Activated T-helper 1 cell treated with anti-CD3 and anti-CD28 coated beads, Interleukin-12 subunit alpha, Interleukin-12 subunit beta, Interleukin-2, Interleukin-4 antibody, amounts not matched to agents 30 ng/mL and 10 ng/mL and 1 ng/mL, durations not matched to agents 14 hours and 24 hours and 36 hours (primary cell): ENCODE measurements around the gene PLPP2. TPM values are rescaled to one million over a fixed set of nuclear protein-coding genes. Genes with fewer than 3 reads are reported as not detected.

Source experiments
- DNase-seq: peaks from one replicate; pipeline ENCODE4 v3.0.0; 2021; ENCODE audit warnings: low spot score
- H3K27ac Mint-ChIP-seq: one replicate; pipeline ENCODE4 v1.8.0; 2021; ENCODE audit warnings: mild to moderate bottlenecking, mixed read lengths
- H3K27me3 Mint-ChIP-seq: one replicate; pipeline ENCODE4 v1.8.0; 2022; ENCODE audit warnings: mild to moderate bottlenecking, moderate library complexity, mixed read lengths; ENCODE audit not compliant: insufficient read depth
- H3K36me3 Mint-ChIP-seq: one replicate; pipeline ENCODE4 v1.8.0; 2021; ENCODE audit warnings: low read depth, mixed read lengths
- H3K4me1 Mint-ChIP-seq: one replicate; pipeline ENCODE4 v1.8.0; 2021; ENCODE audit warnings: low read depth, mixed read lengths
- H3K4me3 Mint-ChIP-seq: one replicate; pipeline ENCODE4 v1.8.0; 2021; ENCODE audit warnings: mild to moderate bottlenecking, moderate library complexity, mixed read lengths
- H3K9me3 Mint-ChIP-seq: one replicate; pipeline ENCODE4 v1.8.0; 2021; ENCODE audit warnings: mixed read lengths
- intact Hi-C: fragments of 100-400 bp; cut with micrococcal nuclease; formaldehyde crosslinking; loops from one replicate; pipeline ENCODE4 v1.15.1; 2024
- total RNA-seq: library from RNA; stranded (reverse); gene quantifications from 2 replicates; pipeline ENCODE4 v1.2.3, GENCODE V29; 2022

Gene PLPP2
- total RNA-seq, 1 donor from 2014 or later: 0.16 TPM

DNA sequence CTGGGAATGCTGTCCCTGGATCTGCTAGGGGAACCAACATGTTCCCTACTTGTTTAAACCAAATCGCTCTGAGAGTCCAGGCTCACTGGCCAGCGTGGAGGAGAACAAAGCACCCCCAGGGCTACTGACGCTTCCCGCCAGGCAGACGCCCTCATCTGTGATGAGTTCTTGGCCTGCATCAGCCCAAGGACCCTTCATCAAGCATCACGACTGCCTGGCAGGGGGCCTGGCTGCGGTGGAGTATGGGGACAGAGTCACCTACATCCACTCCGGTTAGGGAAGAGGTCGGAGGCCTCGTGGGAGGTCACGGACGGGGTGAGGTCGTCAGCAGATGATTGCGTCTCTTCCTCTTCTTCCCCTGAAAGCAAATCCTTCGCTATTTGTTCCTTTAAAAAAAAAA lies 35.7 kb upstream of the PLPP2 start:
- peaks cover 36% of the 10 kb centered on the region for H3K36me3 Mint-ChIP-seq
- H3K4me1 Mint-ChIP-seq: no peaks in the 10 kb centered on the region
- no peak for DNase-seq
- peaks cover 20% of the 10 kb centered on the region for H3K9me3 Mint-ChIP-seq
- no peak overlapping the region for H3K27ac Mint-ChIP-seq
- intact Hi-C loops: no loop called here
- no peaks in the 10 kb centered on the region for H3K27me3 Mint-ChIP-seq
- H3K4me3 Mint-ChIP-seq: no peak overlapping the region

DNA sequence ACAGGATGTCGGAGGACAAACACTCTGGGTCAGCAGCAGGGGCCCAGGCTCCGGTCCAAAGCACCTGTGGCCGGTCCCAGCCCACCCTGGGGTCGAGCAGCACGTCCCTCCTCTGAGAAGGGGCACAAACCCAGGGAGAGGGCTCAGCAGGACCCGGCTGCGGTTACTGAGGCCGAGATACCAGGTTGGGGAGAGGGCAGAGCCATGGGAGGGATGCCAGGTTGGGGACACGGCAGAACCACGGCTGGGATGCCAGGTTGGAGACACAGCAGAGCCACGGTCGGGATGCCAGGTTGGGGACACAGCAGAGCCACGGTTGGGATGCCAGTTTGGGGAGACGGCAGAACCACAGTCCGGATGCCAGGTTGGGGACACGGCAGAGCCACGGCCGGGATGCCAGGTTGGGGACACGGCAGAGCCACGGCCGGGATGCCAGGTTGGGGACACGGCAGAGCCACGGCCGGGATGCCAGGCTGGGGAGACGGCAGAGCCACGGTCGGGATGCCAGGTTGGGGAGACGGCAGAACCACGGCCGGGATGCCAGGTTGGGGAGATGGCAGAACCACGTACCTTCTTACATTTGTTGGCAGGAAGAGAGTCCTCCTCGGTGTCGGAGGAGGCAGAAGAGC lies 34.8 kb upstream of the PLPP2 start:
- Mint-ChIP-seq H3K4me1 (no peaks in the 10 kb centered on the region), H3K27ac (no peak overlapping the region), H3K36me3 (peaks cover 37% of the 10 kb centered on the region), H3K27me3 (no peaks in the 10 kb centered on the region), H3K4me3 (no peak overlapping the region), H3K9me3 (peaks cover 20% of the 10 kb centered on the region)
- no peak for DNase-seq
- intact Hi-C loops: no loop called here

DNA sequence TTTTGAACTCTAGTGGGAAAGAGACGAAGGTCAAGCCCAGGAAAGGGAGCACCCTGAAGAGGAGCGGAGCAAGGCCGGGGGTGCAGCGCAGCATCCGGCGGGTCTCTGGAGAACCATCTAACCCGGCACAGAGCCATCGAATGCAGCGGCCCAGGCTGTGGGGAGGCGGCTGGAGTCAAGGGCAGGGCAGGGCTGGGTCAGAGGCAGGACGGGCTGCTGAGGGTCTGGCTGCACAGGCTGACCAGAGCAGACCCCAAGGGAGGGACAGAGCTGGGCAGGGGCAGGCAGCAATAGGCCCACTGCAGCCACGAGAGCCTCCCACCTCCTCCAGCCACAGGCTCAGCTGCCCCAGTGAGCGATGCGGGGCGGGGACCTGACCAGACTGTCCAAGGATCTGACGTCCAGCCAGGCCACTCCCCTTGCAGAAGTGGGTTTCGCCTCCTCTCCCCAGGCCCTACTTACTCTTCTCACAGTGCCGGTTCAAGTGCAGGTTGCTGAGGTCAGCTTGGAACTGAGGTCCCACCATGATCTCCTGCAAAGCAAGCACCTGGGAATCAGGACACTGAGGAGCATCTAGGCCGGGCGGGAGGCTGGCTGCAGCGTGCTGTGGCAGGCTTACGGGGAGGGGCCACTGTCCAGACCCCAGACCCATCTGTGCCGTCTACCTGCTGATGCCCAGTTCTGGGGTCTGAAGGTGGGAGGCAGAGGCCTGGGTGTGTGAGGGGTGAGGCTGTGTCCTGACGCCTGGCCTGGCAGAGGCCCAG lies 34.2 kb upstream of the PLPP2 start:
- peaks cover 16% of the 10 kb centered on the region for H3K9me3 Mint-ChIP-seq
- H3K4me3 Mint-ChIP-seq: no peak overlapping the region
- intact Hi-C loops: no loop called here
- no peak overlapping the region for H3K27ac Mint-ChIP-seq
- DNase-seq: no peak
- H3K36me3 Mint-ChIP-seq: peaks cover 37% of the 10 kb centered on the region
- H3K4me1 Mint-ChIP-seq: no peaks in the 10 kb centered on the region
- H3K27me3 Mint-ChIP-seq: no peaks in the 10 kb centered on the region

DNA sequence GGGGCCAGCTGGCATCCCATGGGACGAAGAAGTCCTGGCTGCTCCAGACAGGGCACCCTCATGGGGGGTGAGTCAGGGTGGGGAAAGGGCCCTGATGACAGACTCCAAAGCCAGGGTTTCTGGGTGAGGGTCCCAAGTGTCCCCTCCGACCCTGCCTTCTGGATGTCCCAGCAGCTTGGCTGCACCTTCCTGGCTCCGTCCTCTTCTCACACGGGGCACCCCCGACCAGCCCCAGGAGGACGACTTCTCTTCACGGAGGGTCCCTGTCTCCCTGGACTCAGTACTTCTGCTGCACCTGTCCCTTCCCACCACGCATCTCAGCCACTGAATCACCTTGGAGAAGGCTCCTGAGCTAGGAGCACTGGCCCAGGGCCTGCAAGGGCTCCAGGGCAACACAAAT lies 33.5 kb upstream of the PLPP2 start:
- Mint-ChIP-seq H3K27ac (no peak overlapping the region), H3K4me1 (no peaks in the 10 kb centered on the region), H3K36me3 (peaks cover 39% of the 10 kb centered on the region), H3K9me3 (peaks cover 16% of the 10 kb centered on the region), H3K27me3 (no peaks in the 10 kb centered on the region), H3K4me3 (no peak overlapping the region)
- no peak for DNase-seq
- intact Hi-C loops: no loop called here

DNA sequence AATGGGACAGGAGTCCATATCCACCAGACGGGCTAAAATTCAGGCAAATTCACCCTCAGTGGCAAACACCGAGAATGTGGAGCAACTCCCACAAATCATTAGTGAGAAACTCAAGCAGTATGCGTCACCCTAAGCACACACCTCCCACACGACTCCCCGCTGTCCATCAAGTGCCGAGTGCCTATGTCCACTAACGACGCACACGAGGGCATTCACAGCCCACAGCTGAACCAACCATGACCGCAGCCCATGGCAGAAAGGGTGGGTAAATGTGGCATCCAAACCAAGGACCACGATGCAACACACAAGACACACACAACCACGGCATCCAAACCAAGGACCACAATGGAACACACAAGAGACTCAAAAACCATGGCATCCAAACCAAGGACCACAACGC lies 31.4 kb upstream of the PLPP2 start:
- DNase-seq: no peak
- no peak overlapping the region for H3K27ac Mint-ChIP-seq
- no peaks in the 10 kb centered on the region for H3K27me3 Mint-ChIP-seq
- no peaks in the 10 kb centered on the region for H3K4me1 Mint-ChIP-seq
- H3K4me3 Mint-ChIP-seq: no peak overlapping the region
- intact Hi-C loops: no loop called here
- peaks cover 31% of the 10 kb centered on the region for H3K36me3 Mint-ChIP-seq
- peaks cover 6% of the 10 kb centered on the region for H3K9me3 Mint-ChIP-seq

DNA sequence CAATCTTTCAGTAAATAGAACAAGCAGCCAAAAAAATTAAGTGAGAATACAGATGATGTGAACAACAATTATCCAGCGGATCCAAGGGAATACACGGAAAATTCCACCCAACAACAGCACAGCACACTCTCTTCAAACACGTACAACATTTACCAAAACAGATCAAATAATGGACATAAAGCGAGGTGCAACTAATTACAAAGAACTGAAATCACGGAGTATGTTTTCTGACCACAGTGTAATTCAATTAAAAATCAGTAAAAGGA lies 27.2 kb upstream of the PLPP2 start:
- H3K9me3 Mint-ChIP-seq: peaks cover 5% of the 10 kb centered on the region
- H3K36me3 Mint-ChIP-seq: peaks cover 28% of the 10 kb centered on the region
- no peak for DNase-seq
- no peaks in the 10 kb centered on the region for H3K4me1 Mint-ChIP-seq
- intact Hi-C loops: no loop called here
- H3K27me3 Mint-ChIP-seq: no peaks in the 10 kb centered on the region
- no peak overlapping the region for H3K4me3 Mint-ChIP-seq
- H3K27ac Mint-ChIP-seq: no peak overlapping the region

DNA sequence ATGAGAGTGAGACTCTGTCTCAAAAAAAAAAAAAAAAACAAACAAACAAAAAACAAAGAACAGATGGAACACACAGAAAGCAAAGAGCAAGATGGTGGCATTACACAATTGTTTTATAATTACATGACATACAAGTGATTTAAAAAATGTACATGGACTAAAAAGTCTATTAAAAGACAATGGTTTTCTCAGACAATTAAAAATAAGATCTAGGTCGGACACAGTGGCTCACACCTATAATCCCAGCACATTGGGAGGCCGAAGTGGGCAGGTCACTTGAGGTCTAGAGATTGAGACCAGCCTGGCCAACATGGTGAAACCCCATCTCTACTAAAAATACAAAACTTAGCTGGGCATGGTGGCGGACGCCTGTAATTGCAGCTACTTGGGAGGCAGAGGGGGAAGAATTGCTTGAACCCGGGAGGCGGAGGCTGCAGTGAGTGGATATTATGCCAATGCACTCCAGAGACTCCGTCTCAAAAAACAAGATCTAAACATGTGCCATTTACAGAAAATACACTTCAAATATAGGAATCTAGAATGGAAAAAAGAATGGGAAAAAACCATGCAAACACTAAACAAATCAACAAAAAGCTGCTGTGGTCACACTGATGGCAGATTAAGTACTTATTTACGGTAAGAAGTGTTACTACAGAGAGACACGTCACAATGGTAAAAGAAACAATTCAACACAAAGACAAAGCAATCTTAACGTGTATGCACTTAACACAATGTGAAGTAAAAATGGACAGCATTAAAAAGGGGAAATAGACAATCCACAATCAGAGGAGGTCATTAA lies 26.7 kb upstream of the PLPP2 start:
- H3K9me3 Mint-ChIP-seq: peaks cover 5% of the 10 kb centered on the region
- no peak overlapping the region for H3K4me3 Mint-ChIP-seq
- no peak overlapping the region for H3K27ac Mint-ChIP-seq
- intact Hi-C loops: no loop called here
- no peaks in the 10 kb centered on the region for H3K4me1 Mint-ChIP-seq
- H3K27me3 Mint-ChIP-seq: no peaks in the 10 kb centered on the region
- peaks cover 28% of the 10 kb centered on the region for H3K36me3 Mint-ChIP-seq
- no peak for DNase-seq

DNA sequence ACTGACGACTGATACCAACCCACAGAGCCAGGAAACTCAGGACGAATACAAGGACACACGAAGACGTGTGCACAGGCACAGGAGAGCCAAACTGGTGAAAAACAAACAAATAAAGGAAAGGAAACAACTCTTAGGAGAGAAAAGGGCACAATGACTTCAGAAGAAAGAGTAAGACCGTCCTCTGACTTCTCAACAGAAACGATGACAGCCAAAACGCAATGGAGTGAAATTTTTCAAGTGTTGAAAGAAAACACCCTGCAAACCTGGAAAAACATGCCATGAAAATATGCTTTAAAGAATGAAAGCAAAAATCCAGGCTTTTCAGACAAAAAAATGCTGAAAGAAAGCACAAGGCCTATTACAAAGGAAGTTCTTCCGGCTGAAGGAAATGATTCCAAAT lies 24.6 kb upstream of the PLPP2 start:
- intact Hi-C loops: no loop called here
- Mint-ChIP-seq H3K9me3 (peaks cover 5% of the 10 kb centered on the region), H3K27ac (no peak overlapping the region), H3K4me1 (no peaks in the 10 kb centered on the region), H3K27me3 (no peaks in the 10 kb centered on the region), H3K36me3 (peaks cover 25% of the 10 kb centered on the region), H3K4me3 (no peak overlapping the region)
- no peak for DNase-seq

DNA sequence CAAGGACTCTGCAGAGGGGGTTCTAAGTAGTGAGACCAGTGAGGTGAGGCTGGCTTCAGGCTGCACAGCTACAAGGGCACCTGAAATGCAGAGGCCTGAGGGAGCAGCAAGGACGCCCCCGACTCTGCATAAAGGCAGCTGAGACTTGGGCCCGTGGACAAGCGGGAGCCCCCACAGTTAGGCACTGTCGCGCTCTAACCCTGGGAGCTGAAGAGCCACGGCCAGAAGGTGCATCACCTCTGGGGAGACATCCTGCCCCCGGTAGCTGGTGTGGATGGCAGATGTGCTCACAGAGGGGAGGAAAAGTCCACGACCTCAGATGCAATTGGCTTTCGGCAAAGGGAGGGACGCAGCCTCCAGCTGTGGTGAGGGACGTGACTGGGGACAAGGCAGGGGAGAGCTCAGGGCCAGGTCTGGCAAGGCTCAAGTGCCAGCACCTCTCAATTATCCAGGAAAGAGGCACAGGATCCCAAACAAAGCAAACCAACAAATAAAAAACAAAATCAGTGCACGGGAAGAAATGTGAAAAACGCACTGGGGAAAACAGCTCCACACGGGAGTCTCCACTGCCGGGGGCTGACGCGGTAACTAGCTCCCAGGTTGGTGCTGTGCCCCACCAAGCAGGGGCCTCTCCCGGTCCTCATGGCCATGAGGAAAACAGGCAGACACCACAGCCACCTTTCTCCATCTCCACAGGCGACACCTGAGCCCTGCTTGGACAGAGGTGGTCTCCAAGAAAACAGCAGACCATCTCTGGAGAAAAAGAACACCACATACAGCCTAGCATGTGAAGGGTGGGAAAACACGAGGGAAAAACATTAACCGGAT lies 23.0 kb upstream of the PLPP2 start:
- DNase-seq: no peak
- Mint-ChIP-seq H3K27ac (no peak overlapping the region), H3K36me3 (peaks cover 18% of the 10 kb centered on the region), H3K4me1 (no peaks in the 10 kb centered on the region), H3K4me3 (no peak overlapping the region), H3K9me3 (peaks cover 5% of the 10 kb centered on the region), H3K27me3 (no peaks in the 10 kb centered on the region)
- intact Hi-C loops: no loop called here

DNA sequence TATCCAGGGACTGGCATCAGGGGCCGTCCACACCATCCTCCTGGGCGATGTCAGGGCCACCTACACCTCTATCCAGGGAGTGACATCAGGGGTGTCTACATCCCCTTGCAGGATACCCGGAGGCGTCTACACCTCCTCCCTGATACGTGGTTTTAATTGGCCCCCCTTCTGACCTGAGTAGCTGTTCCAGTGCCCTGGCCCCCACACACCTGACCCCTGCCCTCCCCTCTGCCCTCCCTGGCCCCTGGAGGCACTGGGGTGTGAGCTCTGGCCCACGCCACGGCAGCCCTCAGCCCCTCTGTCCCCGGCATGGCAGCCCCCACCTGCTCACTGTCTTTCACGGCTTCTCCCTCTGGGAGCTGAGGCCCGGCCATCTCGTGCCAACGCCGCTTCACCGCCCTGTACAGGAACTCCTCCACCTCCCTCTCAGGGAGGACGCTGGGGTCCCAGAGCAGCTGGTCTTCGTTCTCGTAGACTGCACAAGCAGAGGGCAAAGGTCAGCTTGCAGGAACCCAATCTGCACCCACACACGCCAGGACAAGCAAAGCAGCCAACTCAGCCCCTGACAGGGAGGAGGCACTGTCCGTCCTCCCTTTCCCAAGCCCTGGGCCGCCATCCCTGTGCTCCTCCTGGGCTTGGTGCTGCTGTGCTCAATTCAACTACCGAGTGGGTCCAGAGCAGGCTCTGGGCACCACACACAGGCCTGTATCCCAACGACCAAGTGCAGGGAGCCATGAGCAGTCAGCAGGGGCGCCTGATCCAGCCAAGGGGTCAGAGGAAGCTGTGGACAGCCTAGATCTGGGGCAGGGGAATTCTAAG lies 22.2 kb upstream of the PLPP2 start:
- Mint-ChIP-seq H3K36me3 (peaks cover 15% of the 10 kb centered on the region), H3K4me1 (no peaks in the 10 kb centered on the region), H3K4me3 (no peak overlapping the region), H3K9me3 (peaks cover 4% of the 10 kb centered on the region), H3K27ac (no peak overlapping the region), H3K27me3 (no peaks in the 10 kb centered on the region)
- intact Hi-C loops: no loop called here
- no peak for DNase-seq

DNA sequence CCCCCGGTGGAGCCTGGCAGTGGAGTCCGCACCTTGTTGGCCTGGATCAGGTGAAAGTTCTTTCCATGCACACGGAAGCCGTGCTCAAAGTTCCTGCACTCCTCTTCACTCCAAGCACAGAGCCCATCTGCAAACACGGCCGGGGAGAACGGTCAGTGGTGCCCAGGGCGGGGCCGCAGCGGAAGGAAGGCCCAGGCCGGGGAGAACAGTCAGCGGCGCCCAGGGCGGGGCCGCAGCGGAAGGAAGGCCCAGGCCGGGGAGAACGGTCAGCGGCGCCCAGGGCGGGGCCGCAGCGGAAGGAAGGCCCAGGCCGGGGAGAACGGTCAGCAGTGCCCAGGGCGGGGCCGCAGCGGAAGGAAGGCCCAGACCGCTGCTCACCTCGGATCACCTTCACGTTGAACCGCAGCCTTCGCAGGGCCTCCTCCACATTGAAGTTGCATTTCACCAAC lies 20.6 kb upstream of the PLPP2 start:
- no peak for DNase-seq
- intact Hi-C loops: no loop called here
- Mint-ChIP-seq H3K36me3 (peaks cover 10% of the 10 kb centered on the region), H3K4me3 (no peak overlapping the region), H3K27ac (no peak overlapping the region), H3K4me1 (no peaks in the 10 kb centered on the region), H3K9me3 (no peaks in the 10 kb centered on the region), H3K27me3 (no peaks in the 10 kb centered on the region)

DNA sequence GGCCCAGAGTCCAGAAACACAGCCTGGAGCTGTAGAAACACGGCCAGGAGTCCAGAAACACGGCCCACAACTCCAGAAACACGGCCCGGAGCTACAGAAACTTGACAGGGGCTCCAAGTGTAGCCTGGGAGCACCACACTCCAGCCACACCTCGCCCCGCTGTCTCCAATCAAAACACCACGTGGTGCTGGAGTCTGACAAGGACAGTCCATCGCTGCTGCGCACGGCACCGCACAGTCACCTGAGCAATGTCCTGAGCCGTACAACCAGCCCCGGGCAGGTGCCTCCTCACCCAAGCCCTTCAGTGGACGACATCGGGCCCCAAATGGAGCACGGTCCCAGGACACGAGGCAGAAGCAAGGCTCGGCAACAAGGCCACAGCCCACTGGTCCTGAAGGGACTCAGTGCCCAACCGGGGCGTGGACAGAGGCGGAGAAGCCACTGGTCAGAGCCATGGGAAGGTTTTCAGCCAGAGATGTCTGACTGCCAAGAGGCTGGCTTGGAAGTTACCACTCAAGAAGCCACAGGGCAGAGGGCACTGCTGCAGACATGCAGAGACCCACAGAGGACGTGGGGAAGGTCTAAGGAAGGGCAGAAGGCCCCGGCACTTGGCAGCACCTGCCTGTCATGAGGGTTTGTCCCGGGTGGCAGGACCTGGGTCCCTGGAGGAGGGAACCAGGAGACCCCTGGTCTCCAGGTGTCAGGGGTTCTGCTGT lies 19.7 kb upstream of the PLPP2 start:
- Mint-ChIP-seq H3K27ac (no peak overlapping the region), H3K9me3 (no peaks in the 10 kb centered on the region), H3K4me3 (no peak overlapping the region), H3K4me1 (no peaks in the 10 kb centered on the region), H3K27me3 (no peaks in the 10 kb centered on the region), H3K36me3 (peaks cover 10% of the 10 kb centered on the region)
- DNase-seq: no peak
- intact Hi-C loops: no loop called here
